Stimulated activated CD8-positive, alpha-beta memory T cell treated with anti-CD3 and anti-CD28 coated beads, Interleukin-7, amount 100 ng/mL, for 48 hours (primary cell): ENCODE data around the gene DDX50.
A peak's percentile ranks its signal among the peaks of the same experiment; 100 is the strongest.
"Not testable (repeated sequence)": the region's sequence is repeated elsewhere in the genome, so short reads cannot be mapped to it uniquely, and the experiment has no call there.

Experiments
- DNase-seq, 2 donors: peaks; one replicate each; pipeline ENCODE4 v3.0.0-alpha.2; 2020; ENCODE audit warnings: low read depth in 1 of 2; ENCODE audit errors: extremely low read depth in 1 of 2

Gene DDX50

GRCh38 chr10:68901105-68901927 is at the start of gene DDX50:
Gene DDX50 (plus strand): TSS chr10:68901315. CDS start chr10:68901385, 70 bp downstream.
- peak; percentile 91 to 96 for DNase-seq

GRCh38 chr10:68856352-68856751 is 44.8 kb upstream of the DDX50 start:
- no peak for DNase-seq

GRCh38 chr10:68857005-68857404 is 44.1 kb upstream of the DDX50 start:
- DNase-seq, result no peak

GRCh38 chr10:68861253-68861652 is 39.9 kb upstream of the DDX50 start:
- no peak for DNase-seq

GRCh38 chr10:68864611-68865010 is 36.5 kb upstream of the DDX50 start:
- DNase-seq, result no peak

GRCh38 chr10:68868173-68868572 is 32.9 kb upstream of the DDX50 start:
- not testable (repeated sequence) for DNase-seq

- DNase-seq, result no peak
These were observed 31.5 kb upstream of the DDX50 start for GRCh38 chr10:68869623-68870022.

GRCh38 chr10:68870061-68870460 is 31.1 kb upstream of the DDX50 start:
- no peak for DNase-seq

- DNase-seq, result no peak
These were observed 30.5 kb upstream of the DDX50 start for GRCh38 chr10:68870545-68871104.

- DNase-seq, result no peak
These were observed 29.9 kb upstream of the DDX50 start for GRCh38 chr10:68871105-68871711.

GRCh38 chr10:68871731-68872342 is 29.3 kb upstream of the DDX50 start:
- no peak for DNase-seq

GRCh38 chr10:68876246-68877138 is 24.6 kb upstream of the DDX50 start:
- no peak for DNase-seq

- no peak for DNase-seq
These were observed 23.5 kb upstream of the DDX50 start for GRCh38 chr10:68877482-68878110.

GRCh38 chr10:68878496-68878895 is 22.6 kb upstream of the DDX50 start:
- no peak for DNase-seq

- no peak for DNase-seq
These were observed 21.5 kb upstream of the DDX50 start for GRCh38 chr10:68879628-68880027.

GRCh38 chr10:68880181-68880580 is 20.9 kb upstream of the DDX50 start:
- DNase-seq, result no peak

- no peak for DNase-seq
These were observed 6.1 kb upstream of the DDX50 start for GRCh38 chr10:68895041-68895440.

- no peak for DNase-seq
These were observed 3.8 kb upstream of the DDX50 start for GRCh38 chr10:68897336-68897741.

- no peak for DNase-seq
These were observed 1.8 kb upstream of the DDX50 start for GRCh38 chr10:68899186-68899745.
